Keratinocyte (primary cell): ENCODE measurements around the gene TLDC2. TPM values are rescaled to one million over a fixed set of nuclear protein-coding genes. Genes with fewer than 3 reads are reported as not detected.

Experiments used
- DNase-seq: peaks from one replicate; pipeline ENCODE4 v3.0.0-alpha.2; 2011; ENCODE audit warnings: low read depth, missing footprints, low spot score
- FAIRE-seq: peaks from 2 replicates; lab custom pipeline; 2011; peaks lifted over from hg19 to GRCh38; lab: Jason Lieb, UNC
- H2AFZ ChIP-seq: 2 replicates; pipeline ENCODE4 v1.6.0; 2012; ENCODE audit warnings: low read length, control low read depth, inconsistent platforms; ENCODE audit not compliant: control insufficient read depth
- H3K27ac ChIP-seq: 2 replicates; pipeline ENCODE4 v1.5.1; 2011; ENCODE audit warnings: low read length; ENCODE audit not compliant: control insufficient read depth, insufficient read depth
- H3K27me3 ChIP-seq: 3 replicates; pipeline ENCODE4 v1.6.0; 2011; ENCODE audit warnings: low read length; ENCODE audit not compliant: control insufficient read depth, insufficient read depth; ENCODE audit errors: extremely low read depth
- H3K36me3 ChIP-seq, 2 experiments: 2 replicates in 1 of 2; 3 replicates in 1 of 2; pipeline ENCODE4 v1.5.1; 2011; ENCODE audit warnings: low read length in 2 of 2, mild to moderate bottlenecking in 1 of 2; ENCODE audit not compliant: control insufficient read depth in 2 of 2, insufficient read depth in 2 of 2; ENCODE audit errors: extremely low read depth in 1 of 2
- H3K4me1 ChIP-seq: 3 replicates; pipeline ENCODE4 v1.5.1; 2011; ENCODE audit warnings: low read length; ENCODE audit not compliant: control insufficient read depth, insufficient read depth; ENCODE audit errors: extremely low read depth
- H3K4me2 ChIP-seq: 3 replicates; pipeline ENCODE4 v1.6.0; 2011; ENCODE audit warnings: low read depth, low read length; ENCODE audit not compliant: control insufficient read depth, insufficient read depth; ENCODE audit errors: extremely low read depth
- H3K4me3 ChIP-seq, 3 experiments: fragments of 200-600 bp in 1 of 3; sonication (generic) in 1 of 3; 2 replicates in 2 of 3; 3 replicates in 1 of 3; pipeline ENCODE4 v1.5.1; 2011 to 2016; ENCODE audit warnings: low read length in 3 of 3, mild to moderate bottlenecking in 3 of 3, control low read depth in 2 of 3, inconsistent platforms in 1 of 3, low read depth in 1 of 3, mixed read lengths in 1 of 3, mixed run types in 1 of 3, moderate library complexity in 1 of 3; ENCODE audit not compliant: control insufficient read depth in 2 of 3, insufficient read depth in 2 of 3; ENCODE audit errors: extremely low read depth in 1 of 3
- H3K79me2 ChIP-seq: 2 replicates; pipeline ENCODE4 v1.6.0; 2012; ENCODE audit warnings: low read length; ENCODE audit not compliant: control insufficient read depth, insufficient read depth
- H3K9ac ChIP-seq: 3 replicates; pipeline ENCODE4 v1.6.0; 2011; ENCODE audit warnings: low read length; ENCODE audit not compliant: control insufficient read depth, insufficient read depth; ENCODE audit errors: extremely low read depth
- H3K9me1 ChIP-seq: 3 replicates; pipeline ENCODE4 v1.6.0; 2011; ENCODE audit warnings: low read length; ENCODE audit not compliant: control insufficient read depth, insufficient read depth; ENCODE audit errors: extremely low read depth
- H3K9me3 ChIP-seq: 2 replicates; pipeline ENCODE4 v1.5.1; 2012; ENCODE audit warnings: low read depth, low read length; ENCODE audit not compliant: control insufficient read depth
- H4K20me1 ChIP-seq: 3 replicates; pipeline ENCODE4 v1.6.0; 2011; ENCODE audit warnings: low read length; ENCODE audit not compliant: control insufficient read depth, insufficient read depth; ENCODE audit errors: extremely low read depth
- EZH2 ChIP-seq: IDR thresholded peaks from one replicate; pipeline ENCODE4 v1.6.1; 2012; ENCODE audit warnings: inconsistent platforms, mild to moderate bottlenecking, low read length, moderate library complexity
- dilution Hi-C: fragments of 300-500 bp; cut with MboI; formaldehyde crosslinking; loops from one replicate; pipeline ENCODE4 v1.7.0; 2020; ENCODE audit warnings: low sequenced_read_pairs; ENCODE audit not compliant: extremely low pct_ligation_motif_present
- polyA plus RNA-seq, 5 experiments: library from polyadenylated mRNA; depleted of rRNA in 3 of 5; stranded (reverse) in 3 of 5; stranded (forward) in 1 of 5; unstranded in 1 of 5; fragments of >200 nt; gene quantifications; 1 replicate in 1 of 5; 2 replicates in 3 of 5; 3 replicates in 1 of 5; pipeline versions ENCODE4 v1.2.1 to v1.2.3, GENCODE V29; 2011 to 2012; ENCODE audit warnings: missing spikeins in 2 of 5, low read depth in 1 of 5, low replicate concordance in 1 of 5
- TF ChIP-seq, protein P1 (sequence below), 3 experiments: IDR thresholded peaks in 1 of 3; conservative IDR thresholded peaks in 1 of 3; optimal IDR thresholded peaks in 1 of 3; 2 replicates in 2 of 3; 3 replicates in 1 of 3; pipeline versions ENCODE3 to v1.5.1; 2011; ENCODE audit warnings: low read length in 3 of 3, mild to moderate bottlenecking in 3 of 3, moderate library complexity in 2 of 3, control low read depth in 1 of 3, inconsistent platforms in 1 of 3; ENCODE audit not compliant: insufficient read depth in 2 of 3; ENCODE audit errors: extremely low read depth in 1 of 3

TLDC2 gene
- polyA plus RNA-seq, 1 donor (not counting 4 experiments of a cell fraction or from before 2014, with no cell fraction given), result 0.34 TPM

- Histone ChIP-seq H3K36me3 (peaks cover 0 to 6% of the 10 kb centered on the region in 2 experiments), H3K79me2 (peaks cover 51% of the 10 kb centered on the region), H3K27me3 (no peaks in the 10 kb centered on the region), H2AFZ (no peak overlapping the region), H3K4me1 (peaks cover 39% of the 10 kb centered on the region), H4K20me1 (peaks cover 3% of the 10 kb centered on the region), H3K4me3 (no peak overlapping the region), H3K9me3 (no peaks in the 10 kb centered on the region), H3K4me2 (no peak overlapping the region), H3K9ac (no peak overlapping the region), H3K9me1 (no peaks in the 10 kb centered on the region), H3K27ac (no peak overlapping the region)
- no peak for DNase-seq
- no peak for TF ChIP-seq EZH2
- TF ChIP-seq, protein P1, sequence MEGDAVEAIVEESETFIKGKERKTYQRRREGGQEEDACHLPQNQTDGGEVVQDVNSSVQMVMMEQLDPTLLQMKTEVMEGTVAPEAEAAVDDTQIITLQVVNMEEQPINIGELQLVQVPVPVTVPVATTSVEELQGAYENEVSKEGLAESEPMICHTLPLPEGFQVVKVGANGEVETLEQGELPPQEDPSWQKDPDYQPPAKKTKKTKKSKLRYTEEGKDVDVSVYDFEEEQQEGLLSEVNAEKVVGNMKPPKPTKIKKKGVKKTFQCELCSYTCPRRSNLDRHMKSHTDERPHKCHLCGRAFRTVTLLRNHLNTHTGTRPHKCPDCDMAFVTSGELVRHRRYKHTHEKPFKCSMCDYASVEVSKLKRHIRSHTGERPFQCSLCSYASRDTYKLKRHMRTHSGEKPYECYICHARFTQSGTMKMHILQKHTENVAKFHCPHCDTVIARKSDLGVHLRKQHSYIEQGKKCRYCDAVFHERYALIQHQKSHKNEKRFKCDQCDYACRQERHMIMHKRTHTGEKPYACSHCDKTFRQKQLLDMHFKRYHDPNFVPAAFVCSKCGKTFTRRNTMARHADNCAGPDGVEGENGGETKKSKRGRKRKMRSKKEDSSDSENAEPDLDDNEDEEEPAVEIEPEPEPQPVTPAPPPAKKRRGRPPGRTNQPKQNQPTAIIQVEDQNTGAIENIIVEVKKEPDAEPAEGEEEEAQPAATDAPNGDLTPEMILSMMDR (optimal IDR thresholded peaks at IDR 0.05 in 1 of 3, IDR thresholded peaks at IDR 0.05 in 1 of 3, conservative IDR thresholded peaks at IDR 0.05 in 1 of 3; ENCODE audit: extremely low read depth in 1 of 3, insufficient read depth in 2 of 3, low read length in 3 of 3), result no peak
- dilution Hi-C loops, result no loop called here
- FAIRE-seq, result no peak
Measured at GRCh38 chr20:36845288-36845971, 30.5 kb upstream of the TLDC2 start.

DNA sequence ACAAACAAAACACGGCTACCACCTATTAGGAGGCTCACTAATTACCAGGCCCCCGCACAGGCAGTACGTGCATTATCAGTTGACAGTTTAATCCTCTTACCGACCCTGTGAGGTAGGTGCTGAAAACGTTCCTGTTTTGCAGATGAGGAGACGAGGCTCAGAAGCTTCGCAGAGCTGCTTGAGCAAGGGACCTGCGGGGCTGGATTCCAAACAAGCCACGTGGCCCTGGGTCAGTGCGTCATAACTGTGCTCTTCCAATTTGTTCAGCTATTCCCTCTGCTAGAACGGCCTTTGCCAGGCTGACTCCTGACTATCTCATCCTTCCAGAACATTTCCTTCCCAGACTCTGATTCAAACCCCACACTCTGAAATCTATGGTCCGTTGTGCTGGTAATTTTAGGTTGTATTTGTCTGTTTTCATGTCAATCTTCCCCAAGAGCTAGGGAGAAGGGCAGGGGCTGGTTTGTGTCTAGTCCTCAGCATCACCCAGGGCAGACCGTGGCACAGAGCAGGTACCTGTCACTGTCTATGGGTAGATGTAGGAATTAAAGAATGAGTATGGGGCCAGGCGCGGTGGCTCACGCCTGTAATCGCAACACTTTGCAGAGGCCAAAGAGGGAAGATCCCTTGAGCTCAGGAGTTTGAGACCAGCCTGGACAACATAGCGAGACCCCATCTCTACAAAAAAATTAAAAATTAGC lies 28.8 kb upstream of the TLDC2 start:
- Histone ChIP-seq H3K9me3 (no peaks in the 10 kb centered on the region), H3K36me3 (peaks cover 0 to 2% of the 10 kb centered on the region in 2 experiments), H4K20me1 (peaks cover 3% of the 10 kb centered on the region), H2AFZ (no peak overlapping the region), H3K4me2 (no peak overlapping the region), H3K9me1 (no peaks in the 10 kb centered on the region), H3K27me3 (no peaks in the 10 kb centered on the region), H3K4me1 (peaks cover 30% of the 10 kb centered on the region), H3K4me3 (no peak overlapping the region), H3K79me2 (peaks cover 62% of the 10 kb centered on the region), H3K9ac (no peak overlapping the region), H3K27ac (peak overlapping the region; percentile 9)
- no peak for TF ChIP-seq EZH2
- TF ChIP-seq, protein P1 (optimal IDR thresholded peaks at IDR 0.05 in 1 of 3, IDR thresholded peaks at IDR 0.05 in 1 of 3, conservative IDR thresholded peaks at IDR 0.05 in 1 of 3; ENCODE audit: extremely low read depth in 1 of 3, insufficient read depth in 2 of 3, low read length in 3 of 3), result no peak
- no peak for DNase-seq
- dilution Hi-C loops, result no loop called here
- FAIRE-seq, result no peak
